DMS79 treated with DMSO at 0.1 percent for 48 hours (cell line): ENCODE data around the gene POLR2J.
"Not testable (repeated sequence)": the region's sequence is repeated elsewhere in the genome, so short reads cannot be mapped to it uniquely, and the experiment has no call there.

ENCODE experiments used
- DNase-seq: peaks from one replicate; lab custom pipeline; 2025; lab: John Stamatoyannopoulos, UW

Gene POLR2J

DNA sequence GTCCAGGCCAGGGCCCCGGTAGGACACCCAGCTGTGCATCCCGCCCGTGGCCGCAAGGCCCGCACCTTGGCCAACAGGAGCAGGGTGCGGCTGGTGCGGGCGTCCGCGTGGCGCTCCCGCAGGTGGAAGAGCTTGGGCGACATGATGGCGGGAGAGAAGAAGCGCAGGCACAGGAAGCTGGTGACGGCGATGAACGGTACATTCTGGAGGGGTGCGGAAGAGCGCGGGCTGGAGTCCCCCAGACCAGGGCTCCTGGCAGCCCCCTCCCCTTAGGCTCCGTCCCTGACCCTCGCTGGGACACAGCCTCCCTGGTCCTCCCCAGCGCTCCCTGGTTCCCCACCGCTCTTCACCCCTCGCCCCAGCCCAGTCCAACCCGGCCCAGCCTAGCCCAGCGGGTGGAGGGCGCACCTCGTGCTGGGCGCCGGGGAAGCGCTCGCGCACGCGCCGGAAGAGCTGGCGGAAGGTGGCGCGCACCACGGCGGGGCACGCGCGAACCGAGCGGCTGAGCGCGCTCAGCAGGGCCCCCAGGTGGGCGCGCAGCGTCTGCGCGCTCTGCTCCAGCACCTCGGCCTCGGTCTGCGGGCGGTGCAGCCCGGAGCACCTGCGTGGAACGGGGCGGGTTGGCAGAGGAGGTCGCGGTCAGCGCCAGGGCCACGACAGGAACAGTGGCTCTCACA is 15.9 kb upstream of the POLR2J start:
- not testable (repeated sequence) for DNase-seq

DNA sequence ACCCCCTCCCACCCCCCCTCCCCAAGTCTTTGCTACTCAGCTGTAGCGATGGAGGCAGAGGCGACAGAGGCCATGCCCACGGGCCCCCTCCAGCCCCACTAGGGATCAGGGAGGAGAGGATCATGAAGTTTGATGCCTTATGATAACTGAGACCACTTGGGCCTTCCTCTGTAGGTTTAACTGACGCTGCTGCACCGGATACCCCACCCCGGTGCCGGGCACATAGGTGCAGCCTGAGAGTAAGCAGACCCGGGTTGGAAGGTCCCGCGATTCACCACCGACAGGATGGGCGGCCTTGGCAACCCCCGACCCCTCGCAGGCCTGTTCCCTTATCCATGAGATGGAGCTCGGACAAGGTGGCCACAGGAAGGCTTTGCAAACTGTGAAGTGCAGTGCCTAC is 15.3 kb upstream of the POLR2J start:
- DNase-seq = not testable (repeated sequence)

- not testable (repeated sequence) for DNase-seq
Observed at GRCh38 chr7:102493220-102493935, 14.7 kb upstream of the POLR2J start.

- not testable (repeated sequence) for DNase-seq
Observed at GRCh38 chr7:102490529-102491075, 11.9 kb upstream of the POLR2J start.

DNA sequence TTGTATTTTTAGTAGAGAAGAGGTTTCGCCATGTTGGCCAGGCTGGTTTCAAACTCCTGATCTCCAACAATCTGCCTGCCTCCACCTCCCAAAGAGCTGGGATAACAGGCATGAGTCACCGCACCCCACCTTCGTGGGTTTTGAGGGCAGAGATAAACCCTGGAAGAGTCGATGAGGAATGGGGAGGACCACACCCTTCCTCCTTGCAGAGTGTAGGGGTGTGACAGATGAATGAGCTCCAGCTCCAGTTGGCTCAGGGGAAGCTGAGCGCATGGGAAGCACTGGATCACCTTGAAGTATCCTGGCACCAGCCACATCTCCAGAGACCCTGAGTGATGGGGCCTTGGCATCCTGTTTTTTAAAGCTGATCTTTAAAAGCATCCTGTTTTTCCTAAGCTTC is 5.6 kb upstream of the POLR2J start:
- not testable (repeated sequence) for DNase-seq

GRCh38 chr7:102481962-102482361 is 3.2 kb upstream of the POLR2J start:
- DNase-seq = not testable (repeated sequence)

DNA sequence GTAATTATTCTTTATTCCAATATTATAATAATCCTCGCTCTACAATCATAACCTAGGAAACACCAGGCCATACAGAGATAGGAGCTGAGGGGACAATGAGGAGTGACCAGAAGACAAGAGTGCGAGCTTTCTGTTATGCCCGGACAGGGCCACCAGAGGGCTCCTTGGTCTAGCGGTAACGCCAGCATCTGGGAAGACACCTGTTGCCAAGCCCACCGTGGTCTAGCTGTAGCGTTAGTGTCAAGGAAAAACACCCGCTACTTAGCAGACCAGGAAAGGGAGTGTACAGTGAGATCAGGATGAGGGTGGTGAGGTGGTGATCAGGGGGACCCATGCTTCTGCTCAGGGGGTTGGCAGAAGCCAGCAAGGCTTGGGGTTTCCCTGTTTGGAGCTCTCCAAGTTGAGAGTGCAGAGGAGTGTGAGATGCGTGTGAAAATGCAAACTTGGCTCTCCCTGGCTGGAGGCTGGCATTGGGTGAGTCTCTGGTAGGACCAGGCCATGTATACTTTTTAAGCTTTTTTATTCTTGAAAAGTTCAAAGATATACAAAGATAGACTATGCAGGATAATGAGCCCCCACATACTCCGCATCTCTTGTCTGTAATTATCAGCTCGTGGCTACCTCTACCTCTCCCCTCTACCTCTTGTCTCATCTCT is 1.4 kb upstream of the POLR2J start:
- DNase-seq = not testable (repeated sequence)

GRCh38 chr7:102479209-102479584 is 475 bp upstream of the POLR2J start:
- DNase-seq = not testable (repeated sequence)

- not testable (repeated sequence) for DNase-seq
Observed at GRCh38 chr7:102474736-102475435, 3.8 kb downstream of the POLR2J start.

GRCh38 chr7:102474116-102474515 is 4.6 kb downstream of the POLR2J start:
- DNase-seq = not testable (repeated sequence)

DNA sequence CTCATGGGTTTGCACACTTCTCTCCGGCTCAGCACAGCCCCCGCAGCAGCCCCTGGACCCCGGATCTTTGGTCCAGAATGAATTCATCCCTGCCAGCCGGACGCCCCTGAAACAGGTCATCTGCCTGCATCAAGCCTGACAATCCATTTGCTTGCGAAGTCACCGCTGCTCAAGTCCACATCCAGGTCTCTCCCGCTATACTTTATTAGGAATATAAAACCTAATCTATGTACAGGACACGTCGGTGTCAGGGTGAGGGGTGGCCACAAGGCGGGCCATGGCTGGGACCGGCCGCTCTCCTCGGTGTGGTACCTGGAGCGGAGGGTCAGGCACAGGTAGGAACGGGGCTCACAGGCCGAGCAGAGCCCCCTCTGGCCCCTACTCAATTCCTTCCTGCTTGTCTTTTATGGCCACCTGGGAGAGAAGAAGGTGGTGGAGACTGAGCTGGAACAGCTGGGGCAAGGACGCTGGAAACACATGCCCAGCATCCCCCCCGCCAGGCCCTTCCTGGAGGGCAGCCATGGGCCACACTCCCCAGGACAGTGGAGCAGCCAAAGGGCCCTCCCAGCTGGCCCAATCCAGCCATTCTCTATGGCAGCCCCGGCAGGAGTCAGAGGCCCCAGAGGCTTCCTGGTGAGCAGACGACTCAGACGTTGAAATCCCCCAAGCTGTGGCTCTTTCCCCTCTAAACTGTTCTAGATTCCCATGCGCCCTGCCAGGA is 5.3 kb downstream of the POLR2J start:
- no peak for DNase-seq

DNA sequence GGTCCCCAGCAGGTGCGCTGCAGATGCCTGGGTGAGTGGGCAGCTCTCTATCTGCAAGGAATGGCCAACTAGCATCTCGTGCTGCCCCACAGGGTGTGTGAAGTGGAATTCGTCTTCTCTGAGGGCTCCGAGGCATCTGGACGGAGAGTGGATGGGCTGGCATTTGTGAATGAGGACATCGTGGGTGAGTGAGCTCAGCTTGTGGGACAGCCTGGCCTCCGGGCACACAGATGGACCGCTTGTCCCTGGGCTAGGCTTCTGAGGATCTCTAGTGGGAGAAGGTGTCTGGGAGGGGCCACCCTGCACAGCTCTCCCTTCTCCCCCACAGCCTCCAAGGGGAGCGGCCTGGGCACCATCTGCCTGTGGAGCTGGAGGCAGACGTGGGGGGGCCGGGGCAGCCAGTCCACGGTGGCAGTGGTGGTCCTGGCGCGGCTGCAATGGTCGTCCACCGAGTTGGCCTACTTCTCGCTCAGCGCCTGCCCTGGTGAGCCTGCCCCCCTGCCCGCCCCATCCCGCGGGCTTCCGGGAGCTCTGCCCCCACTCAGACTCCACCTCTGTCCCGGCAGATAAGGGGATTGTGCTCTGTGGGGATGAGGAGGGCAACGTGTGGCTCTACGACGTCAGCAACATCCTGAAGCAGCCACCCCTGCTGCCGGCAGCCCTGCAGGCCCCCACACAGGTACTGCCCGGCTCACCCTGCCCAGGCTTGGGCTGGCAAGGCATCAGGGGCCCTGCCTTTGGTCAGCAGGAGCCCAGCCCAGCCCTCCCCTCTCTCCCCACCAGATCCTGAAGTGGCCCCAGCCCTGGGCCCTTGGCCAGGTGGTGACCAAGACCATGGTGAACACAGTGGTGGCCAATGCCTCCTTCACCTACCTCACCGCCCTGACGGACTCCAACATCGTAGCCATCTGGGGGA is 6.3 kb downstream of the POLR2J start:
- no peak for DNase-seq

GRCh38 chr7:102471791-102472125 is 7.0 kb downstream of the POLR2J start:
- no peak for DNase-seq

DNA sequence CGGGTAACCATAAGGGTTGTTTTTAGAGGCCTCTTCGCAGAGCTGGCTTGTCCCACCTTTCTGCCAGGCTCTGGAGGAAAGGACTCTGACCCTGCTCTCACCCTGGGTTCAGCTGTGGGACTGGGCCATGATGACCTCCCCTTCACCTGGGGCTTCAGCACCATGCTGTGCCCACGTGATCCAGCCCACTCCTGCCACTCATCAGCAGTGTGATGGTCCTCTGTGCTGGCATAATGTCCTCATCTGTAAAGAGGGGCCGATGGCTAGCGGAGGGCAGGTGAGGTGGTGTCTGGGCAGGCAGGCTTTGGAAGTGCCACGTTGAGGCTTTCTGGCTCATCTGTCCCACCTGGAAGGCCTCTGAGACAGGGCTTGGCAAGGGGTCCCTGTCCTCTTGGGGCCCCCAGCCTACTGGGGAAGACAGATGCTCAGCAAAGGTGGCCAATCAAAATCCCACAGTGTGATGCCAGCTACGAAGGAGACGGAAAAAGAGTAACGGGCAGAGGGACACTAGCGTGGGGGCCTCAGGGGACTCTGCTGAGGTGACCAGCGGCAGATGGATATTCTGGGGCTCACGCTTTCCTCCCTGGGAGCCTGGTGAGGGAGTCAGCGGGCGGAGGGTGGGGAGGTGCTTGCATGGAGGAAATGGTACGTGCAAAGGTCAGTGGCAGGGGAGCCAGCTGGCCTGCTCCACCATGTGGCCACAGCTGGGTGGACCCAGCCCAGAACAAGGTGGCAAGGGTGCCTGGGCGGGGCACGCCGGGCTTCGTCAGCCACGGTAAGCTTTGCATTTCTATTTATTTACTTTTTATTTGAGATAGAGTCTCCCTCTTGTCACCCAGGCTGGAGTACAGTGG is 8.5 kb downstream of the POLR2J start:
- no peak for DNase-seq

DNA sequence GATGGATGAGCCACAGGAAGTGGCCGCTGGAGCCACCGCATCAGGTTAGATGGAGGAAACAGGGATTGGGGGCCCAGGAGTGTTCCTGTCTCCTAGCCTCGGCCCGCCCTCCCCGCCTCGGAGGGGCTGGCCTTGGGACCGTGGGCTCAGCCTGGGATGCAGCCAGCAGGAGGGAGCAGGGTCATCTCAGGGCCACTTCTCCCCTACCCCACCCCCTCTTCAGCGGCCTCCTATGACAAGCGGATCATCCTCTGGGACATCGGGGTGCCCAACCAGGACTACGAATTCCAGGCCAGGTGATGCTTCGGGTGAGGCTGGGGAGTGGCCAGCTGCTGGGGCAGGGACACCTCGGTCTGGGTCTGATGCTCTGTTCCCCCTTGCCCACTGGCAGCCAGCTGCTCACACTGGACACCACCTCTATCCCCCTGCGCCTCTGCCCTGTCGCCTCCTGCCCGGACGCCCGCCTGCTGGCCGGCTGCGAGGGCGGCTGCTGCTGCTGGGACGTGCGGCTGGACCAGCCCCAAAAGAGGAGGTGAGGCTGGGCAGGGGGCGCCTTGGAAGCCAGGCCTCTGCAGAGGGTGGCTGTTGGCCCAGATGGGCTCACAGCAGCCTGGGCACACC is 9.3 kb downstream of the POLR2J start:
- DNase-seq = no peak

GRCh38 chr7:102468478-102469350 is 10.0 kb downstream of the POLR2J start:
- no peak for DNase-seq

GRCh38 chr7:102467581-102468477 is 10.9 kb downstream of the POLR2J start:
- no peak for DNase-seq
